ENCODE results near the gene ATF6. TPM values are rescaled to one million over a fixed set of nuclear protein-coding genes. Genes with fewer than 3 reads are reported as not detected.

Gene ATF6
- total and polyA plus RNA-seq, 2 of the 8 experiments (the other 6 are each of a cell fraction or from before 2014, with no cell fraction given): 4.6 to 10.0 TPM

GRCh38 chr1:162006081-162006480 is 240.0 kb downstream of the ATF6 start:
- Histone ChIP-seq H2BK120ac (replicated peaks; ENCODE audit: low read depth, low read length) (no peak overlapping the region), H2AK5ac (ENCODE audit: low read depth, low read length) (no peak overlapping the region), H2BK12ac (ENCODE audit: low read depth, low read length) (no peak overlapping the region), H3K23me2 (ENCODE audit: low read depth, low read length) (no peaks in the 10 kb centered on the region), H3K79me2 (ENCODE audit: control insufficient read depth in 1 of 2, insufficient read depth in 2 of 2, low read length in 2 of 2) (no peaks in the 10 kb centered on the region), H2BK20ac (ENCODE audit: low read length) (no peak overlapping the region), H3K9me3 (ENCODE audit: insufficient read depth in 2 of 2, low read depth in 1 of 2, low read length in 1 of 2) (no peaks in the 10 kb centered on the region), H3K9ac (replicated peaks in 1 of 4; ENCODE audit: extremely low read depth in 1 of 4, low read depth in 3 of 4, low read length in 3 of 4) (no peak overlapping the region), H3K18ac (ENCODE audit: extremely low read depth, low read length) (no peak overlapping the region), H3K36me3 (ENCODE audit: control insufficient read depth in 2 of 4, insufficient read depth in 4 of 4, low read length in 3 of 4) (no peaks in the 10 kb centered on the region), H4K5ac (ENCODE audit: insufficient read length, low read depth, low read length) (no peak overlapping the region), H4K8ac (ENCODE audit: extremely low read depth, insufficient read depth, low read length) (no peak overlapping the region), H3K14ac (ENCODE audit: insufficient read length) (no peak overlapping the region), H2BK15ac (ENCODE audit: low read length) (no peak overlapping the region), H3K4me1 (replicated peaks in 1 of 4; ENCODE audit: control insufficient read depth in 3 of 4, insufficient read depth in 4 of 4, low read length in 3 of 4) (peaks cover 2 to 4% (median 3%) of the 10 kb centered on the region in 4 experiments; a peak in 3 of 7 replicates), H2AFZ (ENCODE audit: low read length) (no peak overlapping the region), H3K79me1 (ENCODE audit: low read depth, low read length) (no peaks in the 10 kb centered on the region), H3K4ac (replicated peaks; ENCODE audit: insufficient read length, low read depth, low read length) (no peak overlapping the region), H2BK5ac (ENCODE audit: low read depth, low read length) (no peak overlapping the region), H4K91ac (replicated peaks; ENCODE audit: insufficient read length, low read length) (no peak overlapping the region), H3K56ac (replicated peaks; ENCODE audit: insufficient read length, low read depth, low read length) (no peak overlapping the region), H3K4me2 (ENCODE audit: insufficient read depth in 1 of 2, low read depth in 2 of 2, low read length in 2 of 2) (no peak overlapping the region), H3K27me3 (replicated peaks in 1 of 4; ENCODE audit: control insufficient read depth in 3 of 4, extremely low read depth in 1 of 4, insufficient read depth in 3 of 4, low read length in 3 of 4) (no peaks in the 10 kb centered on the region), H4K20me1 (replicated peaks in 1 of 2; ENCODE audit: control insufficient read depth in 1 of 2, insufficient read depth in 2 of 2, low read length in 2 of 2) (no peaks in the 10 kb centered on the region), H3K4me3 (ENCODE audit: extremely low read depth in 1 of 4, insufficient read depth in 2 of 4, low read depth in 3 of 4, low read length in 4 of 4) (no peak overlapping the region), H3K27ac (ENCODE audit: low read depth, low read length) (no peak overlapping the region), H3K23ac (ENCODE audit: insufficient read length) (no peak overlapping the region)
- ChIA-PET CTCF (ENCODE audit: partially characterized antibody) (interaction anchor here (1.1 to 1.4 kb wide), 4 partner anchors 18 to 42 kb away, joined by 3 to 5 read pairs (median 4); partner anchors contain the start of gene OLFML2B), POLR2A (ENCODE audit: partially characterized antibody) (interaction anchor here (1.2 kb wide), 1 partner anchor 17 kb away, joined by 3 read pairs; the partner anchor contains the start of gene OLFML2B)
- WGBS, 2 experiments (ENCODE audit: extremely low coverage in 1 of 2, insufficient coverage in 1 of 2, insufficient read length in 1 of 2, insufficient replicate concordance in 2 of 2, low coverage in 1 of 2, low lambda C conversion rate in 2 of 2, missing lambda C conversion rate in 1 of 2): 91% methylated on average over 6 of the region's 6 CpGs; no CpG with 5 or more reads in 1 of the 2 experiments
- FAIRE-seq (no peak), DNase-seq (ENCODE audit: low read depth in 1 of 2, low spot score in 2 of 2) (no peak)
- TF ChIP-seq YY1 (IDR thresholded peaks at IDR 0.05; ENCODE audit: low read depth, low read length): no peak
- no peak for TF ChIP-seq FOSL1 (IDR thresholded peaks at IDR 0.05; ENCODE audit: insufficient read depth, low read depth, low read length)
- no peak for TF ChIP-seq GTF2F1 (IDR thresholded peaks at IDR 0.05; ENCODE audit: borderline replicate concordance, low read depth, low read length)
- TF ChIP-seq EP300 (IDR thresholded peaks at IDR 0.05; ENCODE audit: borderline replicate concordance in 1 of 2, low read depth in 2 of 2, low read length in 2 of 2): no peak
- no peak for TF ChIP-seq MAFK (IDR thresholded peaks at IDR 0.05; ENCODE audit: low read depth, low read length)
- no peak for TF ChIP-seq NANOG (IDR thresholded peaks at IDR 0.05; ENCODE audit: insufficient read depth, low read depth, low read length, poor library complexity, severe bottlenecking)
- TF ChIP-seq JUND (IDR thresholded peaks at IDR 0.05; ENCODE audit: low read length): no peak
- no peak for TF ChIP-seq SRF (IDR thresholded peaks at IDR 0.05; ENCODE audit: low read depth, low read length)
- no peak for TF ChIP-seq TAF7 (optimal IDR thresholded peaks at IDR 0.05; ENCODE audit: borderline replicate concordance, low read depth, low read length)

Data from H1 (cell line).